Measurements from ENCODE around the gene MAN1C1.

The MAN1C1 gene

DNA sequence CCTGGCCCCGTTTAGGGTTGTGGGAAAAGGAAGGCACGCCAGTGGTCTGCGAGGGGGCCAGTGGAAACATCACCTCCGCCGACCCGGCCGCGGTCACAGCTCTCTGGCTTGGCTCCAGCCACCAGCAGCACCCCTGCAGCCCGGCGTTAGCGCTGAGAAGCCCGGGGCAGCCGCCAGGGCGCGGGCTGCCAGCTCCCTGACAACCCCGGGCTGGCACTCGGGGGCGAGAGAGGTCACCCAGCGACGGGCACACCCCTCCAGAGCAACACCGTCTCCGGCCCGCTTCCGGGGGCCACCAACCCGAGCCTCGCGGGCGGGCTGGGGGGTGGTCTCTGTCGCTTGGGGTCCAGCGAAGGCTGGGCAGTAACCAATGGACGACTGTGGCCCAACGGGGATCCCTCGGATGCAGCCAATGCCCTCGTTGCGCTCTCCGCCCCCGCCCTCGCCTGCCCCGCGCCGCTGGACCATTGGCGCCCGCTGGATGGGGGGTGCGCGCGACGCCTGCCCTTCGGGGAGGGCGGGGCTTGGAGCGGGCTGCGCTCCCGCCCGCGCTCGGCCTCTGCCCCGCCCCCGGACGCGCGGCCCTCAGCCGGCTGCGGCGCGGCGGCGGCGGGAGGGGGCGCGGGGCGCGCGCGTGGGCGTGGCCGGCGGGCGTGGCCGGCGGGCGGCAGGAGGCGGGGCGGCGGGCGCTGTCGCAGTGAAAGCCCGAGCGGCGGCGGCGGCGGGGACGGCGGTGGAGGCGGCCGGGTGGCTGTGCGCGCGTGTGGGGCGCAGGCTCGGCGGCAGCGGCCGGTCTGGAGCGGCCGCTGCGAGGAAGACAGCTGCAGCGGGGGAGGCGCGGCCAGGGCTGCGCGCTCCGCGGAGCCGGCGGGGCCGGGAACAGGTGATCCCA lies at the start of gene MAN1C1:
TSS of gene MAN1C1 (plus strand) at position 697 of the 892 bp plus-strand sequence. CDS start 1,007 bp downstream, outside the sequence.
- peak; percentile 53 for DNase-seq (ENCODE audit: low read depth)

DNA sequence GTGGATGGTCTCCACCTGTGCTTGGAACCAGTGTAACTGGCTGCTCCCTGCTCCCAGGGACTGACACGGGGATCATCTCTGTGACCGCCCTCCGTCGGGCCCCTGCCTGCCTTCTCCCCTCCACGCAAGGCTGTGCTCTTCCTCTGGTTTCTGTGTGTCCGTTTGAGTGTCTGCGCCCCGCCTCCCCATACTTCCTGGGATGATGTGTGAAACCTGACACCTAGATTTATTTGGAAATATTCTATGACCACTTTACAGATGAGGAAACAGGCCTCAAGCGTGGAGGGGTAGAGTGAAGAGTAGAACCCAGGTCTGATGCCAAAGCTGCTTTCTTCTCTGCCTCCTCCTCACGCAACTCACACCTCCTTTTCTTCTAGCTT lies 48.9 kb upstream of the MAN1C1 start:
- no peak for DNase-seq (ENCODE audit: low read depth)

DNA sequence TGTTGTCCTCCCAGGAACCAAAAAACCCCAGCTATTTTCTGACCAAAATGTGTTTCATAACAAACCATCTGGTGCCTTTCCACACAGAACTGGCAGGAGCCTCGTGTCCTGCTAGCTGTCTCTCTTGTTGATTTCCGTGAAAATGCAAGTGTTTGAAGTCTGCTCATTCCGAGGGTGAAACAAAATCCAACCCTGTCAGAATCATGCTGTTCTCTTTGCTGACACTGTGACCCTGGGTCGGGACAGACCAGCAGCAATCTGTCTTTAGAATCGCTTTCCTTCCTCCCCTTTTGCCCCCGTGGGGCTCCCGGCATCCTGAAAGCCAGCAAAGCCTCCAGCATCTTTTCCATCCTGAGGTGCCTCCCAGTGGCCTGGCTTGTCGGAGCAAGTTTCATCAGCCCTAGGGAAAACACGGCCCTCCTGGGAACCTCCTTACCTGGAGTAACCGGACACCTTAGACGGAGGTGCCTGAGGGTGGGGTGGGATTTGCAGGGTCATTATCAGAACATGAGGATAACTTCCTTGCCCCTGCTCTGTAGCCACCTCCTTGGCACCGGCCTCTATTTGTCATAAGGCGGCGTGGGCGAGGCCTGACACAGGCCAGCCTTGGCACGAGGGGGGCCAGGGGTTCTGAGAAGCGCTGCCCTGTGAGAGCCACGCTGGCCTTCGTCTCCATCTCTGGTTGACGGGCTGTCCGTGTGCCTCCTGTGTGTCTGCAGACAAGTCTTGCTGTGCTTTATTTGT lies 48.3 kb upstream of the MAN1C1 start:
- DNase-seq (ENCODE audit: low read depth) = peak; percentile 65

DNA sequence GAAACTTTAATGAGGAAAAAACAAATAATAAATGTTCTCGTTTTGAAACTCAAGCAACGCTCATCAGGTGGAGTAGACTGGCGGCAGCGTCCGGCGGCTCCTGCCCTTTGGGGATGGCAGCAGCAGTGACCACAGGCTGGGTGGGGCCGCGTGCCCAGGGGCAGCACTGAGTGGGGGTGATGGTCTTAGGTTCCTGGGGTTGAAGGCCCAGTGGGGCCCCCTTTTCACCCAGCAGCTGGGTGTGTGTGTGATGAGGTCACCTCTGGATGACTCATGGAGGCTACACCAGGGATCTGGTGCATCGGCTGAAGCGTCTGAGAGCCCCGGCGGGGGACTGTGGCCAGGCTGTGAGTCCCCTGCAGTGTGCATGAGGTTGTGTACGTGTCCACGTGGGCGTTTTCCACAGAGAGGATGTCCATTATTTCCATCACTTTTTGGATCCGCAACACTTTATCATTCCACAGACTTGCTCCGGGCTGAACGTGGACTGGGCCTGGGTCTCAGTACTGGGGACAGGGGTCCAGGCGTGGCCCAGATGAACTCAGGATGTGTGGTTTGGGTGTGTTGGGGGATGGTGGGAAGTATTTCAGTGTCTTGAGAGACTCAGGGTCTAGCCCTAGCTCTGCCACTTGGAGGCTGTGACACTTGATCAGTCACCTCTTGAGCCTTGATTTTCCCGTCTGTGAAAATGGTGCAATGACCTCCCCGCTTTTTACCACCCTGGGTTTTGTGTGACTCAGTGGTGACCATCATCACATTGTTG lies 47.6 kb upstream of the MAN1C1 start:
- DNase-seq (ENCODE audit: low read depth) = peak; percentile 71

DNA sequence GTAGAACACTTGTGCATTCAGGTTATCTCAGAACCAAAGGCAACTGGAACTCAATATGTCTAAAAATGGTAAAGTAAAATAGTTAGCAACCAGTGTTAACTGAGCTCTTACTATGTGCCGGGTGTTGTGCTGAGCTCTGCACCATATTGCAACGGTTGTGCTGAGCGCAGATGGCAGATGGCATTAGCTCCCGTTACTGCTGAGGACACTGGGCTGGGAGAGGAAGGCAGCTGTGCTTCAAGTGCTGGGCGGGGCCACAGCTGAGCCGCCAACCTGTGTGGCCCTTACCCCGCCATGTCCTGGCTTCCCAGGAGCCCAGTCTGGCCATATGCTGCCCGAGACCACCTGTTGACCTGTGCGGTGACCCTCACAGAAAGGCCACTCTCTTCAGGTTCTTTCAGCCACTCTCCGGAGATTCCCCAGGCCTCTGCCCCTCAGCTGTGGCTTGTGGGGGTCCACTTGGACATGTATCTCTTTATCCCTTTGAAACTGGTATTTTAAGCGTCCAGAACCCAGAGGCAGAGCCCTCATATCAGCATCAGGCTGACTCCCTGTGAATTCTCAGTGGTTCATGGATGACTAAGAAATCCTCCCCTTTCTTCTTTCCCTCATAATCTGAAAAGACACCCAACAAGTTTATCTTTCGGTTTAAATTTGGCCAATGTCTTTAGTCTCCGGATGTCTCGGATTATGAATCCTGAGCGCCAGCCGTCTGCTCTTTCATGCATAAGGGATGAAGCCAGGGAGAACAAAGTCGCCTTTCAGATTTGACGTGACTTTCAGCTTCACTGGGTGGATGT lies 46.8 kb upstream of the MAN1C1 start:
- no peak for DNase-seq (ENCODE audit: low read depth)

DNA sequence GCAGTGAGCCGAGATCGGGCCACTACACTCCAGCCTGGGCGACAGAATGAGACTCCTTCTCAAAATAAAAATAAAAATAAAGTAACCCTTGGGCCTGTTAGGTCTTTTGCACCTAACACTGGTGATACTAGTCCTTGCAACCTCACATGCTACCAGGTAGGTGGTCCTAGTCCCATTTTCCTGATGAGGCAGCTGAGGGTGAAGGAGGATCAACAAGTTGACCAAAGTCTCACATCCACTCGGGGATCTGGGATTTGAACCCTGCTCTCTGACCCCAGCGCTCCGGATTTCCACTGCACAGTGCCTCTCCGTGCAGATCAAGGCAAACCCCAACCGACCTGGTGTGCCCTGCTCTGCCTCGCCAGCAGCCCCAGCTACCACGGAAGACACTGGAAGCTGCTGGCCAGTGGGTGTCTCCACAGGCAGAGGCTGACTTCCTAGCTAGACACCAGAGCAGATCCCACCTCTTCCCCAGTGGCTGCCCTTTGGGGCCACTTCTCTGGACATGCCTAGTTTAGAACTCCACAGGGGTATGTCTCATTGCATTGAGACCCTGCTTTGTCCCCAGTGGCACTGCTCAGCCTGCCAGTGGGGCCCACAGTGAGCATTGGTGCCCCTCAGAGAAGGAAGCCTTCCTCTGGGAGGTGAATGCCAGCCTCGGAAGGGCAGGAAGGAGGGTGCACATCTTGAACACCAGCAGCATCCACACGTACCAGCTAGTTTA lies 45.6 kb upstream of the MAN1C1 start:
- no peak for DNase-seq (ENCODE audit: low read depth)

DNA sequence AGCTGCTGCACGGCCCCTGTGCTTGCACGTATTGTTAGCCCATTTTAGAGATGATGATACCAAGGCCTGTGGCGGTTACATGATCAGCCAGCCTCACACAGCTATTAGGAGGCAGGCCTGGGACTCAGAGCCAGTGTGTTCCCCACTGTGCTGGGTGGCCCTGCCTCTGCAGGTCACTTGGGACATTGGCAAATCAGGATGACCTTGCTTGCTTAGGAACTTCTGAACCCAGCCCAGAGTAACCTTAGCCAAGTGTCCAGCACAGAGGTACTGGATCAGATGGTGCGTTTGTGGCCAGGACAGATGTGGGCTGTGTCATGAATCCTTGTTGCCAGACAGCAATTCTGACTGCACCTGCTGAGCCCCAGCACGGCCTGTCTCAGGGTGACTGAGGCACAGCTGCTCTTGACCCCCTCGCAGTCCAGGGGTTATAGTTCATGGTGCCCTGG lies 45.0 kb upstream of the MAN1C1 start:
- no peak for DNase-seq (ENCODE audit: low read depth)

DNA sequence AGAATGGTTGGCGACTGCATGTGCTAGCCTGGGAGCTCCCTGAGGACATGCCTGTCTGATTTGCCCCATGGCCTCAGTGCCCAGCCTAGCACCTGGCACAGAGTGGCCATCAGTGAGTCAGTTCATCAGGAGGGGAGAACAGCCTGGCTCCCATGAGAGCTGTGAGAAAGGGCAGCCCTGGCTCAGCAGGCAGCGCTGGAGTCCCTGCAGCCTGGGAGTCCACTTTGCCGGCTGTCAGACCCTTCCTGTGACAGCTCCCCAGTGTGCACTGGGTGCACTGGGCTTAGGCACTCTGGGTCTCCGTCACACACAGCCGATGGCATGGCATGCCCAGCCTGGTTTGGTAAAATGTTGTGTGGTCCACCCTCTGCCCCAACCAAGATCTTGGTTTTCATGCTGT lies 44.5 kb upstream of the MAN1C1 start:
- no peak for DNase-seq (ENCODE audit: low read depth)

DNA sequence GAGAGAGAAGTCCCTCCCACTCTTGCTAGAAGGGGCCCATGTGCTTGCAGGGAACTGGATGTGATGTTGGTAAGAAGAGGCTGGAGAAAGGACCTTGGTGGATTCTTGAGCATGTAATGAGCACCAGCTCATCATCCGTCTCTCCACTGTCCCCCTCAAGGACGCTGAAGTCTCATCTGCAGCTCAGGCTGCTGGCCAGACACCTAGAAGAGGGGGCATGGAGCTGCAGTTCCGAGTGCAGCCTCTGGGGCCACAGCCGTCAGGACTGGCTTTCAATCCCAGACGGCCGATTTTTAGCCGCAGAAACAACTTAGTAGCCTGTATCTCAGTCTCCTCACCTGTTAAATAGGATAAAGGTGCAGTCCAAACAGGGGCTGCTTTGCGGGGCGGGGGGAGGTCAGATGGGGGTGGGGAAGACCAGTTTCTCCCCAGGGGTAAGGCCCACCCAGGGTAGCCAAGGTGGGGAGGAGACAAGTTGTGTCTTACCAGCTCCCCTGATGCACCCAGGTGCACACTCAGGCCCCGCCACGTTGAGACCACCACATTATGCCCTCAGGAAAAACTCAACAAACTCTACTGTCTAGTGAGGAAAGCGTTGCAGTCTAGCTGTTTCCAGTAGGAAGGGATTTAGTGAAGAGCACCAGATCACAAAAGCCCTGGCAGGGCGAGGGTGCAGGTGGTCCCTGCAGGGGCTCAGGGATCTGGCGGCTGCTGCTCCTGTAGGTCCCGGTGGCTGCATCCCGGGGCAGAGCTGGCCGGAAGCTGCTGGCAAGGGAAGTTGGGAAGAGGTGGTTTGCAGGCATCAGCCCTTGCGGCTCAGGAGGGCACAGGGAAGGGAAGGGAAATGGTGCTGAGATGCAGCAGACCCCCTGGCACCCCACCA lies 43.6 kb upstream of the MAN1C1 start:
- DNase-seq (ENCODE audit: low read depth) = peak; percentile 10

DNA sequence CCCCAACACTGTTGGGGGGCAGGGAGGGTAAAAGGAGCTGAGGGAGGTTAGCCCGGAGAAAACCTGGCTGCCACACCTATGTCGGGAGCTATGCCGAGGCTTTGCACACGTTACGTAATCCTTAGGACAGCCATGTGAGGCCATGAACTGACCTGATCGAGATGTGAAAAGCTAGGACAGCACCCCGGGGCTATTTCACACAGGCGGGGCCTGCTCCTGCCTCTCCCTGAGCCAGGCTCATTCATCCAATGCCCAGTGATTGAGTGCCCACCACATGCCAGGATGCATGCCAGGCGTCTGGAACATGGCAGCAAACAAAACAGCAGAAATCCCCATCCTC lies 43.0 kb upstream of the MAN1C1 start:
- no peak for DNase-seq (ENCODE audit: low read depth)

DNA sequence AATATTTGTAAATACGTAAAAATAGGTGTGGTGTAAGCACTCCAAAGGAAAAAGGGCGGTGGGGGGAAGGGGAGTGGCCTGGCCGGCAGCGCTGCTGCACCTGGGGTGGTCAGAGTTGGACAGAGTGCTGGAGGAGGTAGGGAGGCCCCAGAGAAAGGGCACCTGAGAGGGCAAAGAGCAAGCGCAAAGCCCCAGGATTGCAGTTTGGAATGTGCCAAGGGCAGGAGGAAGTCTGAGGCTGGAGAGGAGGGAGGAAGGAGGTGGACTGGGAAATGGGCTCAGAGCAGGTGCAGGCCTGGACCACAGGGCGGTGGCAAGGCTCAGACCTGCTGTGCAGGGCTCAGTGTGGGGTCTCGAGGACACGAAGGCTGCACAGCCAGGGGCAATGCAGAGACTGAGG lies 42.6 kb upstream of the MAN1C1 start:
- no peak for DNase-seq (ENCODE audit: low read depth)

DNA sequence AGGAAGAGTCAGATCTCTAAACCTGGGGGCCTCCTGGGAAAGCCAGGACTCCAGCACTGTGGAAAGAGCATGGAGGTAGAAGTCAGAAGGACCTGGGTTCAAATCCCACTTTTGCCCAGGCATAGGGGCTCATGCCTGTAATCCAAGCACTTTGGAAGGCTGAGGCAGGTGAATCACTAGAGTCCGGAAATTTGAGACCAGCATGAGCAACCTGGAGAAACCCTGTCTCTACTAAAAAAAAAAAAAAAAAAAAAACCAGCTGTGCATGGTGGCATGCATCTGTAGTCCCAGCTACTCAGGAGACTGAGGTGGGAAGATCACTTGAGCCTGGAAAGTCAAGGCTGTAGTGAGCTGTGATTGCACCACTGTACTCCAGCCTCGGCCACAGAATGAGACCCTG lies 41.4 kb upstream of the MAN1C1 start:
- DNase-seq (ENCODE audit: low read depth) = no peak

DNA sequence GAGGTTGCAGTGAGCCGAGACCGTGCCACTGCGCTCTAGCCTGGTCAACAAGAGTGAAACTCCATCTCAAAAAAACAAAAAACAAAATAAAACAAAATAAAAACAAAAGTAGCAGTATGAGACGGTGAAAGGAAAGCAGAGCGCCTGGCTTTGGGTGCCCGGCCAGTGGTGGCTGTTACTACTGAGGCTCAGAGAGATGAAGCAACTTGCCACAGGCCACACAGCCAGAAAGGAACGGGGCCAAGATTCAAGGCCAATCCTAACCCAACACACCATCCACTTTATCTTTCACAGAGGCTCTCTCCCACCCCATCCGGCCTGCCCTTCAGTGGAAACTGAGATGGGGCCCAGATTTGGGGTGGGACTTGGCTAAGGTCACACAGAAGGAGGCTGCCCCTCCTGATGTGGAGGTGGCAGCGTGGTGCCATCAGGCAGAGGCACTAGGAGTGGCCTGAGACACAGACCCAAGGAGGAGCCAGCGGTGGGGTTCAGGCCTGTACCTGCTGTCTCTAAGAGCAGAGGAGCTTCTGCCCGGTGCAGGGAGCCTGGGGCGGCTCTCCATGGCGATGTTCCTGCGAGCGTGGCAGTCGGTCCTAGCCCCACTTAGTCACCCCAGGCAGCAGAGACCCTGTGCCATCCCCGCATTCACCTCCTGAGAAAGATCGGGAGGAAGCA lies 40.0 kb upstream of the MAN1C1 start:
- no peak for DNase-seq (ENCODE audit: low read depth)

DNA sequence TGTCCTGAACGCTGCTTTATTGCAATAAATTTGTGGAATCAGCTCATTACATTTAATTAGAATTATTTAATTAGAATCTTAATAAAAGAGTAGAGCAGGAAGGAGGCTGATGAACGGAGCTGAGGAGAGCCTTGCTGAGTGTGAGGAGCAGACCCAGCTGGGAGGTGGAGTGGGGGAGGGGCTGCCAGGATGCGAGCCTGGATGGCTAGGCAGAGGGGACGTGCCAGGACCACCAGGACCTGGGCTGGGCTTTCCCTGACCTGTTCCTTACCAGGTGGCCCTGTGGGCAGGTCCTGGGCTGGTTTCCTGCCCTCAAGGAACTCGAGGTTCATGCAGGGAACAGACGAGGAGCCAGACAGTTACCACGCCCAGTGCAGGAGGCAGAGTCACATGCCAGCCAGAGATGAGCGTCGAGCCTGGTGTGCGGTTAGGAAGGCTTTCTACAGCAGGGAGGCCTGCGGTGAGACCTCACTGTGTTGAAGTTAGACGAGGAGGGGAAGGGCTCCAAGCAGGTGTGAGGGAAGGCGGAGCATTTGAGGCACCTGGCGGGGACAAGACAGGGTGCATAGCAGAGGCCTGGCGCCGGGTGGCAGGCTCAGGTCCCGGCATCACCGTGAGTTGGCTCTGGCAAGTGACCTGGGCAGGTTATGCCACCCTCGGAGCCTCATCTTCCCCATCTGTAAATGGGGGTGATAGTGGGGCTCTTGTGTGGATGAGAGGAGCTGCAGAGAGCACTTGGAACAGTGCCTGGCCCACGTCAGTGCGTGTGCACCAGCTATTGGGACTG lies 39.3 kb upstream of the MAN1C1 start:
- DNase-seq (ENCODE audit: low read depth) = no peak

DNA sequence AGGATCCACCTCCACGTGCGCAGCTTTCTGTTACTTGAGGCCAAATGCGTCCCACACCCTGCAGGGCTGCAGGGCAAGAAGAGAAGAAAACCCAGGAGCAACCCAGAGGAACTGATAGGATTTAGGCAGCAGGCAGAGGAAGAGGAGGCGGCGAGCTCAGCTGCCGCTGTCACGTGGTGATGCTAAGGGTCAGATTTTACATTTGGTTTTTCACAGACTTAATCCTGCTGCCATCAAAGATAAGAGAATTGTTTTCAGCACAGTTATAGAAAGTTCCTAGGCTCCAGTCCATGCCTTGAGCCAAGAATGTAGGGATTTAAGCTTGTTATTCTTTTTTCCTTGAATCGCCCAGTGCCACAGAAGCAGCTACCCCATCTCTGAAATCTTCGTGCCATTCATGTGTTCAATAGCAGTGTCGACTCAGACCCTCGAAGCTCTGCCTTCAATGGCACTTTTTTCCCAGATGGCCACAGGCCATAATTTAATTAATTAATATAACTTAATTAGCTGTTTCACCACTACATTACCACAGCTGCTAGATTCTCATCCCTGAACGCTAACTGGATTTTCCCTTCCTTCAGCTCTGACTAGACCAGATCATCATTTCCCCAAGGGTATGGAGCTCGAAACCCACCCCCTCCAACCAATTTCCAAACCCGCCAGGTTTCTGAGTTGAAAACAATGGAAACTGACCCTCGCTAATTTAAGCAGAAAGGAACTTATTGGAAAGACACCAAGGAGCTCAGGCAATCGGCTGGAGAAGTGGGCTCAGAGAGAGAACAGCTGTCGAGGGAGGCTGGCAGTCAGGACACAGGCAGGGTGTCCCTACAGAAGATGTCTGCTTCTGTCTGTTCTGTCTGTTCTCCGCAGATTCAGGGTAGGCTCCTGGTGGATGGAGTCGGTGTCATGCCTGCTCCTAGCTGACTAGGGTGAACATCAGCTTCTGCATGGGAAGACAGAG lies 37.0 kb upstream of the MAN1C1 start:
- DNase-seq (ENCODE audit: low read depth) = no peak

DNA sequence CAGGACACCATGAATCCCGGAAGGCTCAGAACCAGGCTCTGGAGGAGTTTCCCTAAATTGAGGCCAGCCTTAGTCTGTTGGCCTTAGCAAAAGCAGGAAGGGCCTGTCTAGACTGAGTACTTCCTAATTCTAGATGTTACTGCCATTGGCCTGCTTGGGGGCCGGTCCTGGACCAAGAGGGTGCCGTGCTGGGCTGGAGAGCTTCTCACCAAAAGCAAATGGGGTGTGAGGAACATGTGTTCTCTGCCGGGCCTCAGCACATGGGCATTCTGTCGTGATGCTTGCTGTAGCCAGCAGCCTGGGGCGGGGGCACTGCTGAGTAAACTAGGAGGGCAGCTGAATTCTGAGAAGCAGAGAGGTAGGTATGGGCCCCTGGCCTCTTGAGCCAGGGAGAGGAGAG lies 35.7 kb upstream of the MAN1C1 start:
- no peak for DNase-seq (ENCODE audit: low read depth)

DNA sequence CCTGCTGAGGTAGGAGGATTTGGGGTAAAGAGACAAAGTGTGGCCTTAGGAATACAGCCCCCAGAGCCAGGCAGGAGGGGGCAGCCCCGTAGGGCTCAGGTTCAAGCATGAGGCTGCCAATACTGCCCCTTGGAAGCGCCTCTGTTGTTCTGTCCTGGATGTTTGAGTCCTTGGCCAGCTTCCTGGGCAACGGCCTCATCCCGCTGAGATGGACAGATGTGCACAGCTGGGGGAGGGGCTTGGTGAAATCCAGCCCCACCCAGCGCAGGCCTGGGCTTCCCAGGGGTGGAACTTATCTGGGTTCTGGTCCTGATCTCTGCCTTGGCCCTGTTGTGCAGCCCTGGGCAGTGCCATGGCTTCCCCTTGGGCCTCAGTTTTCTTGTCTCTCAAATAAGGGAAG lies 34.8 kb upstream of the MAN1C1 start:
- no peak for DNase-seq (ENCODE audit: low read depth)

All from GM04504 (cell line).